ENCODE measurements around the gene NAGS.

GRCh38 chr17:44014133-44014436 is 9.7 kb downstream of the NAGS start:
- TF ChIP-seq CTCF (optimal IDR thresholded peaks at IDR 0.05 in 1 of 3, IDR thresholded peaks at IDR 0.05 in 1 of 3, conservative IDR thresholded peaks at IDR 0.05 in 1 of 3; ENCODE audit: extremely low read depth in 1 of 3, insufficient read depth in 2 of 3, low read length in 3 of 3) (no peak), EZH2 (IDR thresholded peaks at IDR 0.05; ENCODE audit: low read length) (no peak)
